ENCODE measurements around the gene ATP6V0C.

The ATP6V0C gene

GRCh38 chr16:2513405-2514332 is at the start of gene ATP6V0C:
ATP6V0C (plus strand) TSS chr16:2513952; CDS start chr16:2514104, 152 bp downstream.
- DNase-seq, result peak; percentile 90

- DNase-seq, result no peak
Observed at GRCh38 chr16:2464333-2464732, 49.4 kb upstream of the ATP6V0C start.

GRCh38 chr16:2465653-2466415 is 47.9 kb upstream of the ATP6V0C start:
- peak; percentile 51 for DNase-seq

DNA sequence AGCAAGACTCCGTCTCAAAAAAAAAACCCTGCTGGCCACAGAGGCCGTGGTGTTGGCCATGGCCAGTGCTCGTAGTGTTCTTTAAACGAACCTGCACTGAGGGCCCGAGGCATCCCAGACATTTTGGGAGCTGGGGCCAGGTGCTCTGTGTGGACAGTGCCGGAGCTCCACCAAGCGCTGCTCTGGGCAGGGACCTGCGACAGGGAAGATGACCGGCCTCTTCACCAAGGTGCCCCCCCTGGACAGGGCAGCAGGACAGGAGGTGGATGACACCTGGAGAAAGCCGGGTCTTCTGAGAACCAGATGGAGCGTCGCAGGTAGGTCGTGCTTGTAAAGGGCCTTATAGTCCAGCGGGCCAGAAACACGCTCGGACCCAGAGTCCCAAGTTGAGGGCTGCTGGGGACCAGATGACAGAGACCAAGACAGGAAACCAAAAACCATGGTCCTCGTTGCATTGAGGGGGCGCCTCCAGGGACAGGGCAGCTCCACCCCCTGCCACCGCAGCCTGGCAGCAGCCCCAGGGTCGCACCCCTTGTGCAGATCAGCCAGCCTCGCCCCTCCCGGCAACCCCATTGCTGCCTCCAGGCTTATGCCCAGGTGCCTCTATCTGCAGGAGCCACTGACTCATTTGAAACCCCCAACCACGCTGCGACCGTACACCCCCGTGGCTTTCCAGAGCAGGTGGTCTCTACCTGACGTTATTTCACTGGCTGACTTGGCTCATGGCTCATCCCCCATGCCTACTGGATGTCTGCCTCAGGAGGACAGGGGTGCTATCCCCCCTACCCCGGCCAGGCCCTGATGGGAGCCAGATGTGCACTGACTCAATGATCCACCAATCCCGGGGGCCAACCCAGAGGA is 46.9 kb upstream of the ATP6V0C start:
- DNase-seq, result no peak

DNA sequence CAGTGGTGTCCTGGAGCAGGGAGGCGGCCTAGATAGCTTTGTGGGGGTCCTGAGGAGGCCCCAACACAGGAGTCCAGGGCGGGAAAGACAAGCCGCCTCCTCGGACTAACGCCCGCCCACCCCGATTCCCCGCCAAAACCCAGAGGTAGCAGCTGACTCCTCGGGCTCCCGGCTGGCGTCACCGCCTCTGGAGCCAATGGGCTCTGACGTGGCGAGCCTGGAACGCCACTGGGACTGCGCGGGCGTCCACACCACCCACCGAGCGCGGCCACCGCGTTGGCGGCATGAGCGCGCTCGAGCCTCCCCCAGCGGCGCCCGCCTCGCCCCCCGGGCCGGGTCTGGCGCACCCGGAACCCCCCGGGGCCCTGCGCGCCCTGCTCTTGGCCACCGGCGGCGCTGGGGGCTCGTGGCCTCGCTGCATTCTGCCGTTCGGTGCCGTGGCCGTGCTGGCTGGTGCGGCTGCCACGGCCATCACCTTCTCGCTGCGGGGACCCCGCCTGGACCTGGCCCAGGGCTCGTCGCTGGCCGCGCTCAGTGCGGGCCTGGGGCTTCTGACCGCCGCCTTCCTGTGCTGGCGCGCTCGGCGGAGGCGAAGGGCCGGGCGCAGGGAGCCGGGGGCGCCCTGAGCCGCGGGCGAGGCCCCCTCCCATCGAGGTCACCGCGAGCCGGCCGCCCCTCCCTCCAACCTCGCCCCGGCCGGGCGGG is 46.1 kb upstream of the ATP6V0C start:
- peak; percentile 83 for DNase-seq

GRCh38 chr16:2468233-2468724 is 45.5 kb upstream of the ATP6V0C start:
- DNase-seq, result peak; percentile 35

DNA sequence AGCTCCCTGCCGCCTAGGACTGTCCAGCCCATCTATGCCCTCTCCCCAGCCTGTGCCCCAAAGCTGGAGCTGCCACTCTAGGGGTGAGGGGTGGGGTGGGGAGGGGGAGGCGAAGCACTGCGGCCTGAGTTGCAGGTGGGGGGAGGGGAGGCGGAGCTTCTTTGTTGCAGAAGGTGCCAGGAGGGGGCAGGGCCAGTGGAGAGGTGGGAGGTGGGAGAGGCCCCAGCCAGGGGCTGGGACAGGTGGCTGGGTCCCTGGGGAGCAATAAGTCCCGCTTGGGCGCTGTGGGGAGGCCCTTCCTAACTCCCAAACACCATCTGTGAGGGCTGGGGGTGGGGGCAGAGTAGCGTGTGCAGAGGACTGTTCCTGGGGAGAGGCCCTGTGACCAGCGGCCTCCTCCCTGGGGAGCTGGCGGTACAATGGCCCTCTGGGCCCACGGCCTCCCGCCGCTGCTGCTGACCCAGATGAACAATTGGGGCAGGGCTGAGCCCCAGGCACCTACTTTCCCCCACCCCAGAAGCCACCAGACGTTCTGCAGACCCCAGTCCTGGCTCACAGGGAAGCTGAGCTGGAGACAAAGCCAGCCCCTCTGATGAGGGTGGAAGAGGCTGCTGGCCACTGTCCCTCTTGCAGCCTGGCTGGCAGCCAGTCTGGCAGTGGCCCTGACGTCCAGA is 44.9 kb upstream of the ATP6V0C start:
- no peak for DNase-seq

DNA sequence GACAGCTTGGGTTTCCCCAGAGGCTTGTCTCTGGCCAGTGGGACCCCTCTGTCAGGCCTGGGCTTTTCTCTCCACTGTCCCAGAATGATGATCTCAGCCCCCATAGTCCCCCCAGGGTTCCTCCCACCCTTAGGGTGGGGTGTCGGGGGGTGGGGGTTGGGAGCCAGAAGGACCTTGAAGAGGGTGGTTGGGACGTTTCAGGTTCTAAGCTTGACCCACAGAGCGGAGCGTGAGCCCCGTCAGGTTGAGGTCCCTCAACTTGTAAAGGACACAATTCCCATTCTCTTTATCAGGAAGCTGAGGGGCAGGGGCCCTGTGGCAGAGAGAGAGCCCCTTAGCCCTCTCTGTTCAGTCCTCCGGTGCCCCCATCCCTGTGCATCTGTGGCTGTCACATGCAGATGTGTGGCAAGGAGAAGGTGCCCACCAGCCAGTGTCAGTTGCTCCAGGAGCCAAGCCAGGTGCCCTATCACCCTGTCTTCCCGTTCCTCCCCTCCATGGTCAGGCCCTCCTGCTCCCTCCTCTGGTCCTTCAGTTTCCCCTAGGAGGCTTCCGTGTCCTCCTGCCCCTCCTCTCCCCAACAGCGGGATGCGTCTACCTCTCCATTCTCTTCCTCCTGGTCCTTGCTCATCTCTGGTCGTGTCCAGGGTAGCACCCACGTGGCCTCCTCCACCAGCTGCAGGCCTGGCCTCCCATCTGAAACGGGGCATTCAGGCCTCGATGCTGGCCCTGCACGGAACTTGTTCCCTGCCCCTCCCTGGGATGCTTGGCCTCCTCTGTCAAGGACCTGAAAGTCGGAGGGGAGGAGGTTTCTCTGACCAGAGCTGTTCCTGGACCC is 44.1 kb upstream of the ATP6V0C start:
- no peak for DNase-seq

DNA sequence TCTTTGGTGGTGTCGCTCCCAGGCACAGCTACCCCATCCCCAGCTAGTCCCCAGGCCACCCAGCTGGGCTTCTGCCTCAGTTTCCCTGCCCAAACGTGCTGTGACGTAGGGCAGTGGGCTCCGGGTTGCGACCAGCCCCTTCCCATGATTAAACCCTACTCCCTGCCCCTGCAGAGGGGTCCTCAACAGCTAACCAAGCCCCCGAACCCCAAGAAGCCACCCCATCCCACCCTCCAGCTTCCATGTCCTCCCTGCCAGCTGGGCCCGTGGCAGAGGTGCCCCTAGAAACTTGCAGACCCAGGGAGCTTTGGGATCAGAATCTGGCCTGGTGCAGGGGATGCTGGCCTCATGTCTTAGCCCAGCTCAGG is 43.5 kb upstream of the ATP6V0C start:
- DNase-seq, result no peak

GRCh38 chr16:2470603-2471015 is 43.1 kb upstream of the ATP6V0C start:
- peak; percentile 55 for DNase-seq

- peak; percentile 45 for DNase-seq
Observed at GRCh38 chr16:2471016-2471652, 42.6 kb upstream of the ATP6V0C start, which contains the start of gene NTN3. NTN3 (plus strand) TSS chr16:2471297; CDS start chr16:2471702, 405 bp downstream.

- DNase-seq, result no peak
Observed at GRCh38 chr16:2471653-2472487, 41.9 kb upstream of the ATP6V0C start.

GRCh38 chr16:2472488-2472864 is 41.3 kb upstream of the ATP6V0C start:
- DNase-seq, result no peak

DNA sequence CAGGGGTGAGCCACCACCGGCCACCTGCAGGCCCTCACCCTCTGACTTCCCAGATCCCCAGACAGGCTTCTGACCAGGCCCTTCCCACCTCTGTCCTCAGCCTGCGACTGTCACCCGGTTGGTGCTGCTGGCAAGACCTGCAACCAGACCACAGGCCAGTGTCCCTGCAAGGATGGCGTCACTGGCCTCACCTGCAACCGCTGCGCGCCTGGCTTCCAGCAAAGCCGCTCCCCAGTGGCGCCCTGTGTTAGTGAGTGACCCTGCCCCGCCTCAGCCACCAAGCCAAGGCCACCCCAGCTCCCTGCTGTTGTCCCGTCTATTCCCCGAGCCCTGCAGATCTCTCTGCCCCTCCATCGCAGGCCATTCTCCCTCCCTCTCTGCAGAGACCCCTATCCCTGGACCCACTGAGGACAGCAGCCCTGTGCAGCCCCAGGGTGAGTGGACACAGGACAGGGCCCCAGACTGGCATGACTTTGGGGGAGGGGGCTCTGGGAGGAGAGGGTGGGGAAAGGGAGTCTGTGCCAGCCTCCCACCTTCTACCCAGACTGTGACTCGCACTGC is 40.8 kb upstream of the ATP6V0C start:
- DNase-seq, result no peak

- no peak for DNase-seq
Observed at GRCh38 chr16:2473446-2473926, 40.3 kb upstream of the ATP6V0C start.

GRCh38 chr16:2473999-2474876 is 39.5 kb upstream of the ATP6V0C start:
- DNase-seq, result peak; percentile 69

DNA sequence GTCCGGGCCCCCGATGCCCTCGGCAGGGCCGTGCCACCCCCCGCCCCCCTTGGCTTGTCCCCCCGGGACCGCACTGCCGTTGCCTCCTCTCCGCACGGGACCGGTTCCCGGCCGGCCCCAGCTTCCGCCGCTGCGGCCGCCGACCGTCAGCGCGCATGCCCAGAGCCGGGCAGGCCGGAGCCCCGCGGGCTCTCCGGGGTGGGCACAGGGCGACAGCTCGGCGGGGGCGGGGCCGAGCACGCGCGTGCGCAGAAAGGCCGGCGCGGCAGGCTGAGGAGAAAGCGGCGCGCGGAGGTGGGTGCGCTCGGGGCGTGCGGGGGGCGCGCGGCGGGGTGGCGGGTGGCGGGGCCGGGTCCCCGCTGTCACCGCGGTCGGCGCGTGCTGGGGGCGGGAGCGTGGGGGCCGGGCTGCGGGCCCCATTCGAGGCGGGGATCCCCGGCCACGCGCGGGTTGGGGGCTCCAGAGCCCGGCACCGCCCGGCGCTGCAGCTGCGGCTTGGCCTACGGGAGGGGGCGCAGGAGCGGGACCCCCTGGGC is 38.8 kb upstream of the ATP6V0C start, which contains the start of gene TBC1D24:
Gene TBC1D24, plus strand, starts transcription at position 251 of the 536 bp plus-strand sequence. CDS start 21,022 bp downstream, outside the sequence.
- peak; percentile 83 for DNase-seq

Measured in hematopoietic multipotent progenitor cell treated with erythropoietin and hydrocortisone succinate and interleukin-3 and kit ligand, for 8 days (in vitro differentiated cells).